Right lobe of liver (tissue), 4 donors: ENCODE data around the gene OBI1.

Experiments
- CTCF ChIP-seq, 4 donors: fragments of 200-600 bp in 3 of 4; fragments of 450-650 bp in 1 of 4; IDR thresholded peaks; one replicate each; pipeline versions ENCODE4 v1.5.1 to v1.8.0; 2016 to 2022; ENCODE audit warnings: antibody characterized with exemption in 4 of 4, mild to moderate bottlenecking in 2 of 4
- POLR2A ChIP-seq: fragments of 450-650 bp; IDR thresholded peaks from one replicate; pipeline ENCODE4 v1.6.1; 2017; ENCODE audit warnings: antibody characterized with exemption, mild to moderate bottlenecking
- donor health status: DM: no; HTN: no; CAD: no.
- donor health status: DM: no; HTN: no; CAD: no.
- donor health status: DM: no; HTN: yes; CAD: no.

GRCh38 chr13:78659732-78660494, 958 bp upstream of the OBI1 start:
- TF ChIP-seq POLR2A (no peak), CTCF (IDR thresholded peaks at IDR 0.05) (no peak)
